HL-60 (cell line): ENCODE data around the gene MEOX1.

Experiments
- CTCF ChIP-seq: IDR thresholded peaks from one replicate; pipeline ENCODE4 v1.5.1; 2011; ENCODE audit warnings: low read length, control low read depth, inconsistent platforms; ENCODE audit not compliant: insufficient read depth
- REST ChIP-seq: IDR thresholded peaks from 2 replicates; pipeline ENCODE4 v1.6.1; 2012; ENCODE audit warnings: low read depth; ENCODE audit not compliant: insufficient replicate concordance

GRCh38 chr17:43631429-43631828 is 30.3 kb downstream of the MEOX1 start:
- TF ChIP-seq CTCF (no peak), REST (no peak)
